Adrenal gland (tissue), 12 donors: ENCODE results near the gene SCP2. TPM values are rescaled to one million over a fixed set of nuclear protein-coding genes. Genes with fewer than 3 reads are reported as not detected.

ENCODE experiments used
- DNase-seq, 7 donors: peaks; one replicate each; pipeline ENCODE4 v3.0.0-alpha.2; 2019 to 2020
- H3K27ac ChIP-seq, 5 donors: fragments of 200-600 bp; sonication (generic) in 4 of 5; 1 replicate in 3 of 5; 2 replicates in 2 of 5; pipeline versions ENCODE4 v1.5.1 to v1.8.0; 2016 to 2020; ENCODE audit warnings: mild to moderate bottlenecking in 1 of 5
- H3K27me3 ChIP-seq: fragments of 200-600 bp; 2 replicates; pipeline ENCODE4 v1.8.0; 2021
- H3K36me3 ChIP-seq, 2 donors: fragments of 200-600 bp; replicated peaks in 1 of 2; 1 replicate in 1 of 2; 2 replicates in 1 of 2; pipeline versions ENCODE4 v1.5.1 to v1.8.0; 2018 to 2022
- H3K4me1 ChIP-seq, 2 donors: fragments of 200-600 bp; replicated peaks in 1 of 2; 1 replicate in 1 of 2; 2 replicates in 1 of 2; pipeline versions ENCODE4 v1.5.1 to v1.8.0; 2018 to 2021
- H3K4me3 ChIP-seq, 4 donors: fragments of 200-600 bp; sonication (generic) in 3 of 4; one replicate each; pipeline ENCODE4 v1.5.1; 2016 to 2018
- H3K9me3 ChIP-seq, 3 donors: fragments of 200-600 bp; sonication (generic) in 1 of 3; replicated peaks in 1 of 3; 1 replicate in 2 of 3; 2 replicates in 1 of 3; pipeline versions ENCODE4 v1.5.1 to v1.8.0; 2016 to 2021
- POLR2A ChIP-seq, 2 donors: fragments of 450-650 bp; IDR thresholded peaks; one replicate each; pipeline ENCODE4 v1.6.1; 2017; ENCODE audit warnings: antibody characterized with exemption in 2 of 2, mild to moderate bottlenecking in 2 of 2, moderate library complexity in 1 of 2
- WGBS, 4 donors: extraction: QIAGEN DNeasy Blood & Tissue Kit in 2 of 4; methylation state at CpG; one replicate each; pipeline versions ENCODE4 v1.1.5 to v1.1.7; 2013 to 2017; 5-methylcytosine and 5-hydroxymethylcytosine counted together
- intact Hi-C, 2 donors: fragments of 100-400 bp; cut with DNase I; formaldehyde crosslinking; loops; one replicate each; pipeline versions ENCODE4 v1.14.1 to v1.15.0; 2022 to 2023
- polyA plus RNA-seq, 3 donors: library from polyadenylated mRNA; stranded (reverse); fragments of 200-250 nt in 2 of 3; fragments of 350-450 nt in 1 of 3; fragmentation: Illumina TruSeq in 1 of 3; extraction: RNeasy Lipid Tissue Mini Kit (QIAGEN cat#74804) in 1 of 3; gene quantifications; one replicate each; pipeline ENCODE4 v1.2.3, GENCODE V29; 2013 to 2014
- total RNA-seq, 9 donors: library from RNA; depleted of rRNA in 4 of 9; stranded (reverse); fragments of >200 nt in 4 of 9; fragments of 120-200 nt in 1 of 9; fragmentation: NEBNext Ultra II Directional in 1 of 9; extraction: Animal tissue kit (Norgen Biotek cat#: 25700) in 1 of 9; gene quantifications; one replicate each; pipeline versions ENCODE4 v1.1.0 to v1.2.4, GENCODE V29; 2013 to 2023
- TF ChIP-seq, protein P1 (sequence below), 6 experiments: fragments of 450-650 bp in 4 of 6; fragments of 200-600 bp in 2 of 6; sonication (generic) in 1 of 6; IDR thresholded peaks; 1 replicate in 5 of 6; 2 replicates in 1 of 6; pipeline versions ENCODE4 v1.5.1 to v1.8.0; 2016 to 2021; ENCODE audit warnings: antibody characterized with exemption in 6 of 6, mild to moderate bottlenecking in 2 of 6, moderate library complexity in 1 of 6
- donor health status: healthy with polysubstance abuse.
- donor health status: Bipolar disorder and iron deficiency.
- donor health status: DM: yes; HTN: yes; CAD: no.
- donor health status: DM: no; HTN: no; CAD: no.
- donor health status: DM: no; HTN: no; CAD: no.
- donor health status: DM: yes; HTN: yes; CAD: no.

The SCP2 gene
- total and polyA plus RNA-seq, 12 donors: 114 to 256 (median 144) TPM

- H3K4me1 ChIP-seq: no peaks in the 10 kb centered on the region
- TF ChIP-seq POLR2A (IDR thresholded peaks at IDR 0.05): no peak
- TF ChIP-seq, protein P1, sequence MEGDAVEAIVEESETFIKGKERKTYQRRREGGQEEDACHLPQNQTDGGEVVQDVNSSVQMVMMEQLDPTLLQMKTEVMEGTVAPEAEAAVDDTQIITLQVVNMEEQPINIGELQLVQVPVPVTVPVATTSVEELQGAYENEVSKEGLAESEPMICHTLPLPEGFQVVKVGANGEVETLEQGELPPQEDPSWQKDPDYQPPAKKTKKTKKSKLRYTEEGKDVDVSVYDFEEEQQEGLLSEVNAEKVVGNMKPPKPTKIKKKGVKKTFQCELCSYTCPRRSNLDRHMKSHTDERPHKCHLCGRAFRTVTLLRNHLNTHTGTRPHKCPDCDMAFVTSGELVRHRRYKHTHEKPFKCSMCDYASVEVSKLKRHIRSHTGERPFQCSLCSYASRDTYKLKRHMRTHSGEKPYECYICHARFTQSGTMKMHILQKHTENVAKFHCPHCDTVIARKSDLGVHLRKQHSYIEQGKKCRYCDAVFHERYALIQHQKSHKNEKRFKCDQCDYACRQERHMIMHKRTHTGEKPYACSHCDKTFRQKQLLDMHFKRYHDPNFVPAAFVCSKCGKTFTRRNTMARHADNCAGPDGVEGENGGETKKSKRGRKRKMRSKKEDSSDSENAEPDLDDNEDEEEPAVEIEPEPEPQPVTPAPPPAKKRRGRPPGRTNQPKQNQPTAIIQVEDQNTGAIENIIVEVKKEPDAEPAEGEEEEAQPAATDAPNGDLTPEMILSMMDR (IDR thresholded peaks at IDR 0.05): no peak
- no peak for DNase-seq
- H3K36me3 ChIP-seq: no peaks in the 10 kb centered on the region
- intact Hi-C loops: no loop called here
- no peaks in the 10 kb centered on the region for H3K9me3 ChIP-seq
- 54 to 70% (median 61%) methylated on average over 8 of the region's 8 CpGs for WGBS, 4 donors
- H3K27me3 ChIP-seq: no peaks in the 10 kb centered on the region
- H3K4me3 ChIP-seq: no peak overlapping the region
- H3K27ac ChIP-seq: no peak overlapping the region
Measured at GRCh38 chr1:53075761-53076163, 148.7 kb downstream of the SCP2 start.

- Histone ChIP-seq H3K27ac (no peak overlapping the region), H3K4me3 (no peak overlapping the region), H3K9me3 (no peaks in the 10 kb centered on the region), H3K27me3 (no peaks in the 10 kb centered on the region), H3K36me3 (no peaks in the 10 kb centered on the region), H3K4me1 (no peaks in the 10 kb centered on the region)
- TF ChIP-seq, protein P1 (IDR thresholded peaks at IDR 0.05): no peak
- TF ChIP-seq POLR2A (IDR thresholded peaks at IDR 0.05): no peak
- no peak for DNase-seq
- 91 to 95% (median 94%) methylated on average over 3 to 9 of the region's 9 CpGs for WGBS, 4 donors
- intact Hi-C loops: no loop called here
Measured at GRCh38 chr1:53076165-53076564, 149.1 kb downstream of the SCP2 start.

- intact Hi-C loops: no loop called here
- 89 to 92% (median 91%) methylated on average over 7 to 19 of the region's 19 CpGs for WGBS, 4 donors
- Histone ChIP-seq H3K4me1 (no peaks in the 10 kb centered on the region), H3K4me3 (no peak overlapping the region), H3K9me3 (no peaks in the 10 kb centered on the region), H3K27me3 (no peaks in the 10 kb centered on the region), H3K27ac (no peak overlapping the region), H3K36me3 (no peaks in the 10 kb centered on the region)
- DNase-seq: no peak
- TF ChIP-seq, protein P1 (IDR thresholded peaks at IDR 0.05): no peak
- no peak for TF ChIP-seq POLR2A (IDR thresholded peaks at IDR 0.05)
Measured at GRCh38 chr1:53076721-53077598, 149.9 kb downstream of the SCP2 start.

DNA sequence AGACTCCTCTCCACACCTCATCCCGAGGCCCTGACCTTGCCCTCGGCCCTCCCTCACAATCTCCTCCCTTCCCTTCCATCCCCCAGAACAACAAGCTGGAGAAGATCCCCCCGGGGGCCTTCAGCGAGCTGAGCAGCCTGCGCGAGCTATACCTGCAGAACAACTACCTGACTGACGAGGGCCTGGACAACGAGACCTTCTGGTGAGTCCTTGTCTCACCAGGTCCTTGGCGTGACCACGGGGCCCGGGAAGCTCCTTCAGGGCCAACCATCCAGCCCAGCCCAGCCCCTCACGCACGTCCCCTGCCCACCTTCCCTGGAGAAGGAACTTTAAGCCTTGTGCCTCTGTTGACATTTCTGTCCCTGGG lies 150.5 kb downstream of the SCP2 start:
- H3K27ac ChIP-seq: no peak overlapping the region
- H3K36me3 ChIP-seq: no peaks in the 10 kb centered on the region
- H3K4me3 ChIP-seq: no peak overlapping the region
- TF ChIP-seq, protein P1 (IDR thresholded peaks at IDR 0.05): no peak
- TF ChIP-seq POLR2A (IDR thresholded peaks at IDR 0.05): no peak
- H3K27me3 ChIP-seq: no peaks in the 10 kb centered on the region
- H3K9me3 ChIP-seq: no peaks in the 10 kb centered on the region
- no peaks in the 10 kb centered on the region for H3K4me1 ChIP-seq
- 86 to 93% (median 89%) methylated on average over 9 to 13 of the region's 13 CpGs for WGBS, 4 donors
- DNase-seq: no peak
- intact Hi-C loops: no loop called here
